Measurements from ENCODE around the gene PCNA. TPM values are rescaled to one million over a fixed set of nuclear protein-coding genes. Genes with fewer than 3 reads are reported as not detected.

PCNA gene
- total RNA-seq, 6 donors from 2014 or later, result 15.5 to 55.9 (median 42.3) TPM

- no peaks in the 10 kb centered on the region for H3K9me3 ChIP-seq
- H3K36me3 ChIP-seq, result peaks cover 0 to 37% (median 12%) of the 10 kb centered on the region in 4 donors
- TF ChIP-seq, protein P1, sequence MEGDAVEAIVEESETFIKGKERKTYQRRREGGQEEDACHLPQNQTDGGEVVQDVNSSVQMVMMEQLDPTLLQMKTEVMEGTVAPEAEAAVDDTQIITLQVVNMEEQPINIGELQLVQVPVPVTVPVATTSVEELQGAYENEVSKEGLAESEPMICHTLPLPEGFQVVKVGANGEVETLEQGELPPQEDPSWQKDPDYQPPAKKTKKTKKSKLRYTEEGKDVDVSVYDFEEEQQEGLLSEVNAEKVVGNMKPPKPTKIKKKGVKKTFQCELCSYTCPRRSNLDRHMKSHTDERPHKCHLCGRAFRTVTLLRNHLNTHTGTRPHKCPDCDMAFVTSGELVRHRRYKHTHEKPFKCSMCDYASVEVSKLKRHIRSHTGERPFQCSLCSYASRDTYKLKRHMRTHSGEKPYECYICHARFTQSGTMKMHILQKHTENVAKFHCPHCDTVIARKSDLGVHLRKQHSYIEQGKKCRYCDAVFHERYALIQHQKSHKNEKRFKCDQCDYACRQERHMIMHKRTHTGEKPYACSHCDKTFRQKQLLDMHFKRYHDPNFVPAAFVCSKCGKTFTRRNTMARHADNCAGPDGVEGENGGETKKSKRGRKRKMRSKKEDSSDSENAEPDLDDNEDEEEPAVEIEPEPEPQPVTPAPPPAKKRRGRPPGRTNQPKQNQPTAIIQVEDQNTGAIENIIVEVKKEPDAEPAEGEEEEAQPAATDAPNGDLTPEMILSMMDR (IDR thresholded peaks at IDR 0.05), result no peak
- H3K4me3 ChIP-seq, result no peak overlapping the region
- H3K4me1 ChIP-seq, result peaks cover 0 to 7% (median under 1%) of the 10 kb centered on the region in 4 donors
- H3K27ac ChIP-seq, result no peak overlapping the region
- ATAC-seq (ENCODE audit: low FRiP score in 2 of 2) (no peak), DNase-seq (peak in 1 of 2 donors; percentile 23)
- 83 to 100% methylated on average over 2 to 3 of the region's 3 CpGs for WGBS, 2 donors
- H3K27me3 ChIP-seq, result no peaks in the 10 kb centered on the region
These were observed 23.8 kb downstream of the PCNA start for GRCh38 chr20:5095931-5096330.

DNA sequence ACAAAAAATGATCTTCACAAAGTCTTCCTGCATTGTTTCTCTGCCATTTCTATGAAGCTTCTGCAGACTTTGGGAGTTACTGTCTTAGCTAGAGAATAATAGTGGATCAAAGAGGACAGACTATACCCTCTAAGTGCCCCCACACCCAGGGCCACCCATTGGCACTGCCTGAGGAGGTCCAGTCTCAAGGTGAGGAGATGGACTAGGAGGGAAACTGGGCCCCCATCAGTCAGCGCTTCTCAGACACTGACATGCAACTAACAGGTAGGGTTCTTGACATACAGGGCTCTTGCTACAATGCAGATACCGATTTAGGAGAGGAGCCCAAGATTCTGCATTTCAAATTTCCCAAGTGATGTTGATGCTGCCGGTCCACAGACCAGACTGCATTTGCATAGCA lies 24.3 kb downstream of the PCNA start:
- ATAC-seq (ENCODE audit: low FRiP score in 2 of 2), result no peak

GRCh38 chr20:5092765-5093339 lies 26.9 kb downstream of the PCNA start:
- TF ChIP-seq POLR2A (IDR thresholded peaks at IDR 0.05) (no peak), POLR2AphosphoS5 (IDR thresholded peaks at IDR 0.05) (no peak), EP300 (IDR thresholded peaks at IDR 0.05) (no peak)
- TF ChIP-seq, protein P1 (IDR thresholded peaks at IDR 0.05), result no peak
- no peaks in the 10 kb centered on the region for H3K27me3 ChIP-seq
- no peak overlapping the region for H3K4me3 ChIP-seq
- peaks cover 5 to 19% (median 11%) of the 10 kb centered on the region in 4 donors for H3K4me1 ChIP-seq
- peaks cover 0 to 13% (median 9%) of the 10 kb centered on the region in 4 donors for H3K36me3 ChIP-seq
- WGBS, 2 donors, result 77% methylated on average over 4 of the region's 4 CpGs
- H3K27ac ChIP-seq, result no peak overlapping the region
- H3K9me3 ChIP-seq, result no peaks in the 10 kb centered on the region
- DNase-seq (no peak), ATAC-seq (ENCODE audit: low FRiP score in 2 of 2) (no peak)

More for the DNA sequence above, 24.3 kb downstream of the PCNA start:
- 81 to 89% methylated on average over 3 of the region's 3 CpGs for WGBS, 2 donors
- H3K27me3 ChIP-seq, result no peaks in the 10 kb centered on the region
- H3K36me3 ChIP-seq, result peaks cover 0 to 32% (median 12%) of the 10 kb centered on the region in 4 donors
- no peak for DNase-seq
- TF ChIP-seq EP300 (IDR thresholded peaks at IDR 0.05), result no peak
- TF ChIP-seq, protein P1 (IDR thresholded peaks at IDR 0.05), result no peak
- TF ChIP-seq POLR2A (IDR thresholded peaks at IDR 0.05), result no peak
- no peak for TF ChIP-seq POLR2AphosphoS5 (IDR thresholded peaks at IDR 0.05)
- no peak overlapping the region for H3K4me3 ChIP-seq
- H3K27ac ChIP-seq, result no peak overlapping the region
- no peaks in the 10 kb centered on the region for H3K9me3 ChIP-seq
- peaks cover 0 to 8% (median 4%) of the 10 kb centered on the region in 4 donors for H3K4me1 ChIP-seq

DNA sequence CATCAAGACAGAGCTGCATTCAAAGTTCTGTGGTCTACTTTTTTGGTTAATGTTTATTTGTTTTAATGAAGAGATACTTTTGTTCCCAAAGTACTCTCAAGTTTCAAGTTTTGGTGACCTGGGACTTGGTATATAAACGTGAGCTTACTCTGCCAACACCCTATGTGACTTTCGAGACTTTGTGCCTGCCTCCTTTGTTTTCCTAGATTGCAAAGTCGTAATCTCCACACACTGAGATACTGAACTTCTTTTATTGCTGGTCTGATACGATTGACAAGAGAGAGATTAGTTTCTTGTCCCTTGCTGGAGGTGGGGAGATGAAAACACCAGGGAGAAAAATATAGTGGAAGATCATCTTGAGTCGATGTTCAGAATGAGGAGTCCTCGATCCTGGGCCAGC lies 27.9 kb downstream of the PCNA start:
- no peak overlapping the region for H3K4me3 ChIP-seq
- no peaks in the 10 kb centered on the region for H3K9me3 ChIP-seq
- ATAC-seq (ENCODE audit: low FRiP score in 2 of 2) (no peak), DNase-seq (no peak)
- H3K36me3 ChIP-seq, result peaks cover 0 to 10% (median 9%) of the 10 kb centered on the region in 4 donors
- no peak overlapping the region for H3K27ac ChIP-seq
- peaks cover 5 to 19% (median 11%) of the 10 kb centered on the region in 4 donors for H3K4me1 ChIP-seq
- TF ChIP-seq POLR2A (IDR thresholded peaks at IDR 0.05) (no peak), EP300 (IDR thresholded peaks at IDR 0.05) (no peak), POLR2AphosphoS5 (IDR thresholded peaks at IDR 0.05) (no peak)
- TF ChIP-seq, protein P1 (IDR thresholded peaks at IDR 0.05), result no peak
- no peaks in the 10 kb centered on the region for H3K27me3 ChIP-seq
- WGBS, 2 donors, result 73 to 86% methylated on average over 6 of the region's 6 CpGs

- no peaks in the 10 kb centered on the region for H3K27me3 ChIP-seq
- WGBS, 2 donors, result 36 to 49% methylated on average over 4 of the region's 4 CpGs
- TF ChIP-seq POLR2A (IDR thresholded peaks at IDR 0.05) (peak in 1 of 4 donors; percentile 46), POLR2AphosphoS5 (IDR thresholded peaks at IDR 0.05) (peak; percentile 81 to 88), EP300 (IDR thresholded peaks at IDR 0.05) (peak in 2 of 4 donors; percentile 72 to 81)
- TF ChIP-seq, protein P1 (IDR thresholded peaks at IDR 0.05), result no peak
- DNase-seq, result peak in 1 of 2 donors; percentile 60
- no peak overlapping the region for H3K4me3 ChIP-seq
- H3K27ac ChIP-seq, result peak overlapping the region; percentile 75 to 94 (median 80)
- H3K4me1 ChIP-seq, result peaks cover 5 to 19% (median 11%) of the 10 kb centered on the region in 4 donors
- H3K9me3 ChIP-seq, result no peaks in the 10 kb centered on the region
- H3K36me3 ChIP-seq, result no peaks in the 10 kb centered on the region
- ATAC-seq (ENCODE audit: low FRiP score in 2 of 2), result peak; percentile 65 to 79
These were observed 29.6 kb downstream of the PCNA start for GRCh38 chr20:5090191-5090590.
